GM10266 (cell line): Measurements from ENCODE around the gene TACC3.

Experiments used
- DNase-seq: peaks from one replicate; pipeline ENCODE4 v3.0.0; 2012; ENCODE audit errors: extremely low spot score
- CTCF ChIP-seq: IDR thresholded peaks from 2 replicates; pipeline ENCODE4 v1.5.1; 2012; ENCODE audit warnings: mild to moderate bottlenecking, low read depth; ENCODE audit not compliant: control insufficient read depth, insufficient read depth; ENCODE audit errors: missing control alignments

The TACC3 gene

GRCh38 chr4:1761130-1761689, 39.9 kb downstream of the TACC3 start:
- no peak for TF ChIP-seq CTCF
- DNase-seq = no peak

GRCh38 chr4:1762264-1763010, 41.1 kb downstream of the TACC3 start:
- TF ChIP-seq CTCF = no peak
- DNase-seq = no peak

GRCh38 chr4:1763070-1763549, 41.8 kb downstream of the TACC3 start:
- no peak for DNase-seq
- no peak for TF ChIP-seq CTCF

- peak; percentile 75 for DNase-seq
- no peak for TF ChIP-seq CTCF
Observed at GRCh38 chr4:1763550-1764080, 42.3 kb downstream of the TACC3 start.

GRCh38 chr4:1764670-1765069, 43.3 kb downstream of the TACC3 start:
- no peak for DNase-seq
- no peak for TF ChIP-seq CTCF

GRCh38 chr4:1765409-1766072, 44.2 kb downstream of the TACC3 start:
- DNase-seq = no peak
- no peak for TF ChIP-seq CTCF
